ENCODE measurements around the gene KISS1. TPM values are rescaled to one million over a fixed set of nuclear protein-coding genes. Genes with fewer than 3 reads are reported as not detected.

Gene KISS1
- total RNA-seq, 1 donor from 2014 or later, result 0.60 TPM

- TF ChIP-seq CTCF (IDR thresholded peaks at IDR 0.05; ENCODE audit: unreplicated experiment), result no peak
- Mint-ChIP-seq H3K9me3 (no peaks in the 10 kb centered on the region), H3K4me1 (peaks cover 7% of the 10 kb centered on the region), H3K36me3 (no peaks in the 10 kb centered on the region), H3K4me3 (no peak overlapping the region), H3K27ac (no peak overlapping the region), H3K27me3 (ENCODE audit: low read depth) (peaks cover 4% of the 10 kb centered on the region)
- no peak for DNase-seq (ENCODE audit: low spot score in 2 of 2, unreplicated experiment in 2 of 2)
These were observed 9.8 kb upstream of the KISS1 start for GRCh38 chr1:204206121-204206520.

- H3K36me3 Mint-ChIP-seq, result no peaks in the 10 kb centered on the region
- peaks cover 7% of the 10 kb centered on the region for H3K4me1 Mint-ChIP-seq
- no peaks in the 10 kb centered on the region for H3K9me3 Mint-ChIP-seq
- DNase-seq (ENCODE audit: low spot score in 2 of 2, unreplicated experiment in 2 of 2), result no peak
- no peak for TF ChIP-seq CTCF (IDR thresholded peaks at IDR 0.05; ENCODE audit: unreplicated experiment)
- H3K4me3 Mint-ChIP-seq, result no peak overlapping the region
- no peak overlapping the region for H3K27ac Mint-ChIP-seq
- peaks cover 4% of the 10 kb centered on the region for H3K27me3 Mint-ChIP-seq (ENCODE audit: low read depth)
These were observed 9.2 kb upstream of the KISS1 start for GRCh38 chr1:204205486-204205885.

GRCh38 chr1:204204944-204205343 lies 8.7 kb upstream of the KISS1 start:
- peaks cover 4% of the 10 kb centered on the region for H3K27me3 Mint-ChIP-seq (ENCODE audit: low read depth)
- no peak for TF ChIP-seq CTCF (IDR thresholded peaks at IDR 0.05; ENCODE audit: unreplicated experiment)
- peaks cover 8% of the 10 kb centered on the region for H3K4me1 Mint-ChIP-seq
- DNase-seq (ENCODE audit: low spot score in 2 of 2, unreplicated experiment in 2 of 2), result no peak
- H3K27ac Mint-ChIP-seq, result no peak overlapping the region
- no peaks in the 10 kb centered on the region for H3K9me3 Mint-ChIP-seq
- H3K36me3 Mint-ChIP-seq, result no peaks in the 10 kb centered on the region
- H3K4me3 Mint-ChIP-seq, result no peak overlapping the region

GRCh38 chr1:204203206-204203767 lies 7.0 kb upstream of the KISS1 start:
- Mint-ChIP-seq H3K27me3 (ENCODE audit: low read depth) (peaks cover 4% of the 10 kb centered on the region), H3K9me3 (no peaks in the 10 kb centered on the region), H3K4me3 (no peak overlapping the region), H3K36me3 (no peaks in the 10 kb centered on the region), H3K27ac (no peak overlapping the region), H3K4me1 (peaks cover 24% of the 10 kb centered on the region)
- no peak for DNase-seq (ENCODE audit: low spot score in 2 of 2, unreplicated experiment in 2 of 2)
- TF ChIP-seq CTCF (IDR thresholded peaks at IDR 0.05; ENCODE audit: unreplicated experiment), result no peak

GRCh38 chr1:204202481-204202880 lies 6.2 kb upstream of the KISS1 start:
- H3K4me1 Mint-ChIP-seq, result peaks cover 27% of the 10 kb centered on the region
- DNase-seq (ENCODE audit: low spot score in 2 of 2, unreplicated experiment in 2 of 2), result no peak
- no peak for TF ChIP-seq CTCF (IDR thresholded peaks at IDR 0.05; ENCODE audit: unreplicated experiment)
- no peaks in the 10 kb centered on the region for H3K9me3 Mint-ChIP-seq
- no peaks in the 10 kb centered on the region for H3K36me3 Mint-ChIP-seq
- H3K27me3 Mint-ChIP-seq (ENCODE audit: low read depth), result peaks cover 5% of the 10 kb centered on the region
- H3K27ac Mint-ChIP-seq, result no peak overlapping the region
- H3K4me3 Mint-ChIP-seq, result no peak overlapping the region

Data from mesothelial cell of epicardium (in vitro differentiated cells).